Activated CD8-positive, alpha-beta memory T cell treated with anti-CD3 and anti-CD28 coated beads, Interleukin-2, amount 50 U/mL, for 1 hour (primary cell): ENCODE data around the gene MAP4.
"Not testable (repeated sequence)": the region's sequence is repeated elsewhere in the genome, so short reads cannot be mapped to it uniquely, and the experiment has no call there.

ENCODE experiments used
- DNase-seq: peaks from one replicate; pipeline ENCODE4 v3.0.0-alpha.2; 2020; ENCODE audit errors: extremely low read depth

The MAP4 gene

GRCh38 chr3:48015431-48016180 is 610 bp downstream of the MAP4 start:
- DNase-seq, result no peak

- DNase-seq, result no peak
Measured at GRCh38 chr3:48014358-48014757, 1.9 kb downstream of the MAP4 start.

DNA sequence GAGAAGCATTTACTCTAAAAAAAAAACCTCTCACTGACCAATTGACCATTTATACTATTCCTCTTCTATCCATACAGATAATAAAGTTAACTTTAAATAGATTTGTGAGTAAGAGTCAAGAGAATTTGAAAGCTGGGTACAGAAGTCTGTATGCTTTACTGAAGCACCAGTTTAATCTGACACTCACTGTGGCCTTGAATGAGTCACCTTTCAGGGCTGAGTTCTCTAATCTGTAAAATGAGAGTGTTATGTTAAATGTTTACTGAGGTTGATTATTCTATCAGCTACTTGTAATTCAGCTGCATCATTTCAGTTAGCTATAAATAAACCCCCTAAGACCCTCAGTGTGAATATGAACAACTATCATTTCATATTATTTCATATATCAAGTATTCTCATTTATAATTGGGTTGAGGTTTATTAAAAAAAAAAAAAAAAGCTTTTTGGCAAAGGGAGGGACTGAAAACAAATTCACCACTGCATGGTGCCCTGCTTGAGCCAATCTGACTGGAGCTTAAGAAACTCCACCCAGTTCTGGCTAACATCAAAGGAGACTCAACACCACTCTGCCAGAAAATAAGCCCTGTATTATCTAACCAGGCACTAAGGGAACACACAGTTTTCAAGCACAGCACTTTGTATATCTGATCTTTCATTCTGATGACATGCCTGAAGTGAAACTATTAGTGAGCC is 2.8 kb downstream of the MAP4 start:
- no peak for DNase-seq

- no peak for DNase-seq
Measured at GRCh38 chr3:48012659-48013058, 3.6 kb downstream of the MAP4 start.

- DNase-seq, result not testable (repeated sequence)
Measured at GRCh38 chr3:48008066-48008465, 8.2 kb downstream of the MAP4 start.

- DNase-seq, result not testable (repeated sequence)
Measured at GRCh38 chr3:48007361-48007760, 8.9 kb downstream of the MAP4 start.

GRCh38 chr3:48006794-48007193 is 9.4 kb downstream of the MAP4 start:
- not testable (repeated sequence) for DNase-seq

DNA sequence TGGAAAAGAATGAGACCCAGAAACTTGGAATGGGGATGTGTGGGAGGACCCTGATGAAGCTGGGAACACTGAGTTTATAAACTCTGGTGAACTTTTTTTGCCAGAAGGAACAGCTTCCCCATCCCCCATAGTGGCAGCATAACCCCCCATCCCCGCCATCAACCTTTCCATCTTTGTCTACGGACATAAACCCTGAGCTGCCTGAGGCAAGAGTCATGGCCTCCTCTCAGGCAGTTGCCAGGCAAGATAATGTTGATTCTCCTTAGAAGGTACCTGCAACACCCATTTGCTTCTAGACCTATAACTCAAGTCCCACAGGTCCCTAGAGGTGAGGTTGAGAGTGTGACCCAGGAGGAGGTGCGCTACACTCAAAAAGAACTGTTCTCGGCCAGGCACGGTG is 11.5 kb downstream of the MAP4 start:
- DNase-seq, result no peak

DNA sequence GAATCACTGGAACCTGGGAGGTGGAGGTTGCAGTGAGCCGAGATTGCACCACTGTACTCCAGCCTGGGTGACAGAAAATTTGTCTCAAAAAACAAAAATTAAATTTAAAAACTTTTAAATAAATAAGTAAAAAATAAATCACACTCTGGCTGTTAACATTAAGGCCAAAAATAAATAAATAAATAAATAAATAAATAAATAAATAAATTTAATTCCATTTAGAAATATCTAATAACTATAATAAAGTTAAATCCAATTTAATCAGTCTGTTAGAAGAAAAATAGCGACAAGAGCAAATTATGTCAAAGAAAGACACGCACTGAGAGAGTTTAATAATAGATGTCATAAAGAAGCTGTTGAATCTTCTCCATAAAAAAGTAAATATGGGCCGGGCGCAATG is 13.4 kb downstream of the MAP4 start:
- DNase-seq, result no peak

GRCh38 chr3:48001991-48002390 is 14.2 kb downstream of the MAP4 start:
- DNase-seq, result no peak

GRCh38 chr3:48000212-48000611 is 16.0 kb downstream of the MAP4 start:
- no peak for DNase-seq

DNA sequence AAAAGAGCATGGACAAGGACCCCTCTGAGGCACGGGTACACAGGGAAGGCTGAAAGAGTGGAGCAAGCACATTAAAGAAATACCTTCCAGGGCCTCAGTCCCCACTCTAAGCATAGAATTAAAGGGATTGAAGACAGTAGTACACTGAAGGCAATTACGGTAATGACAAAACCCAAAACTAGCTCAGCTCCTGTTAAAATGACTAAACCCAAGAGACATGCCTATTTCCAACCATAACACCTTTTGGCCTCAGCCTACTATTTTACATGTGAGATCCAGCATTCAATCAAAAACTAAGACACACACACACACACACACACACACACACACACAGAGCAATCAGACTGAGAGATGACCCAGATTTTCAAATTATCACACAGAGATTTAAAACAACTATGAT is 19.8 kb downstream of the MAP4 start:
- no peak for DNase-seq

- DNase-seq, result no peak
Measured at GRCh38 chr3:47994180-47994579, 22.0 kb downstream of the MAP4 start.

- no peak for DNase-seq
Measured at GRCh38 chr3:47991341-47991740, 24.9 kb downstream of the MAP4 start.

DNA sequence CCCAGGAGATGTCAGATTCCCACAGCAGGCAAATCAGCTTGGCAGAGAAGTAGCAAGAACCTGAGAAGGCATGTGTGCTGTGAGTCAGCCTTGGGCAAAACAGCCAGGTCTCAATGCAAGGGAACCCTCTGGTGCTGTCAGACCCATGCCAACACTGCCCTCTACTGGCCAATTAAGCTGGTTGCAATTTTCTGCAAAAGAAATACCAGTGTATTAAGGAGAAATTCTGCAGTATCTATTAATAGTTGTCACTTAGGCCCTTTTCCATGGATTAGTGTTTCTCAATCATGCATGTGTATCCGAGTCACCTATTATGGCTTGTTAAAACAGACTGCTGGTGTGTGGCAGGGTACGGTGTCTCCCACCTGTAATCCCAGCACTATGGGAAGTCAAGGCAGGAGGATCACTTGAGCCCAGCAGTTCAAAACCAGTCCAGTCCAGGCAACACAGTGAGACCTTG is 26.2 kb downstream of the MAP4 start:
- DNase-seq, result peak; percentile 57

GRCh38 chr3:47985381-47985780 is 30.8 kb downstream of the MAP4 start:
- no peak for DNase-seq

- DNase-seq, result no peak
Measured at GRCh38 chr3:47984075-47984728, 32.0 kb downstream of the MAP4 start.

- DNase-seq, result no peak
Measured at GRCh38 chr3:47980795-47981194, 35.4 kb downstream of the MAP4 start.

- DNase-seq, result no peak
Measured at GRCh38 chr3:47979070-47979469, 37.1 kb downstream of the MAP4 start.

DNA sequence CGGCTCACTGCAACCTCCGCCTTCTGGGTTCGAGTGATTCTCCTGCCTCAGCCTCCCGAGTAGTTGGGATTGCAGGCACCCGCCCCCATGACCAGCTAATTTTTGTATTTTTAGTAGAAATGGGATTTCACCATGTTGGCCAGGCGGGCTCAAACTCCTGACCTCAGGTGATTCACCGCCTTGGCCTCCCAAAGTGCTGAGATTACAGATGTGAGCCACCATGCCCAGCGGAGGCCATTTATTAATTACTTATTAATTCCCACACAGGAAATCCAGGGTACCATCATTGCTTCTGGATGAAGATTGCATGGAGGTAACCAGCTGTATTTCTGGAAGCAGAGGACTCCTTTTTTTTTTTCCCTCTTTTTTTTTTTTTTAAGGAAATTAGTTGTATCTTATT is 37.8 kb downstream of the MAP4 start:
- DNase-seq, result no peak

GRCh38 chr3:47976135-47976732 is 40.0 kb downstream of the MAP4 start:
- DNase-seq, result no peak

- no peak for DNase-seq
Measured at GRCh38 chr3:47974974-47975470, 41.2 kb downstream of the MAP4 start.
